HepG2 (cell line): ENCODE results near the gene FBXL2.

Source experiments
- CENPT ChIP-seq: sonication (generic); formaldehyde crosslinking; IDR thresholded peaks from 2 replicates; pipeline ENCODE4 v1.8.0; 2022; ENCODE audit warnings: low read depth, mild to moderate bottlenecking, moderate library complexity, missing genetic modification reagents
- CTCF ChIP-seq: sonication (generic); formaldehyde crosslinking; IDR thresholded peaks from 2 replicates; pipeline ENCODE4 v1.5.0; 2020; ENCODE audit warnings: mild to moderate bottlenecking, missing genetic modification reagents, moderate library complexity
- GTF2F1 ChIP-seq: fragments of 150-350 bp; IDR thresholded peaks from 2 replicates; pipeline ENCODE4 v1.6.1; 2014; ENCODE audit warnings: low read length
- MAZ ChIP-seq, 2 experiments: sonication (generic) in 1 of 2; formaldehyde crosslinking in 1 of 2; IDR thresholded peaks; 2 replicates each; pipeline versions ENCODE4 v1.5.0 to v1.6.1; 2012 to 2020; ENCODE audit warnings: low read depth in 2 of 2, mild to moderate bottlenecking in 2 of 2, borderline replicate concordance in 1 of 2, improper control_type of control experiment in 1 of 2, low read length in 1 of 2, missing genetic modification reagents in 1 of 2, moderate library complexity in 1 of 2
- MLX ChIP-seq: IDR thresholded peaks from 2 replicates; pipeline ENCODE4 v1.6.1; 2016
- NPAS2 ChIP-seq: sonication (generic); formaldehyde crosslinking; IDR thresholded peaks from 2 replicates; pipeline ENCODE4 v1.8.0; 2022; ENCODE audit warnings: mild to moderate bottlenecking, missing genetic modification reagents, borderline replicate concordance
- SP1 ChIP-seq, 2 experiments: fragments of 450-650 bp in 1 of 2; sonication (generic) in 1 of 2; formaldehyde crosslinking in 1 of 2; IDR thresholded peaks; 2 replicates each; pipeline versions ENCODE4 v1.4.0 to v1.6.1; 2016 to 2020; ENCODE audit warnings: missing genetic modification reagents in 1 of 2
- THRA ChIP-seq: sonication (generic); formaldehyde crosslinking; IDR thresholded peaks from 2 replicates; pipeline ENCODE4 v1.4.0; 2020; ENCODE audit warnings: missing genetic modification reagents, borderline replicate concordance
- ZNF644 ChIP-seq: IDR thresholded peaks from 2 replicates; pipeline ENCODE4 v1.6.1; 2016; ENCODE audit warnings: low read depth
- ZNF792 ChIP-seq: IDR thresholded peaks from 2 replicates; pipeline ENCODE4 v1.6.1; 2016
- ZXDC ChIP-seq: sonication (generic); formaldehyde crosslinking; IDR thresholded peaks from 2 replicates; pipeline ENCODE4 v1.5.0; 2020; ENCODE audit warnings: mild to moderate bottlenecking, missing genetic modification reagents
- TF ChIP-seq, protein P1 (sequence below): IDR thresholded peaks from 2 replicates; pipeline ENCODE4 v1.6.1; 2016; ENCODE audit warnings: low read depth, borderline replicate concordance

- TF ChIP-seq NPAS2 (CRISPR knock-in tag) (no peak), ZXDC (no peak), MLX (CRISPR knock-in tag) (no peak), CENPT (CRISPR knock-in tag) (no peak), CTCF (CRISPR knock-in tag) (no peak), GTF2F1 (no peak), ZNF792 (CRISPR knock-in tag) (no peak), MAZ (IDR thresholded peaks at IDR 0.05; ENCODE audit: borderline replicate concordance, low read depth, low read length) (no peak), MAZ (CRISPR knock-in tag; IDR thresholded peaks at IDR 0.05; ENCODE audit: low read depth) (no peak), ZNF644 (CRISPR knock-in tag) (no peak), SP1 (IDR thresholded peaks at IDR 0.05) (no peak), SP1 (CRISPR knock-in tag; IDR thresholded peaks at IDR 0.05) (no peak), THRA (no peak)
- TF ChIP-seq, protein P1, sequence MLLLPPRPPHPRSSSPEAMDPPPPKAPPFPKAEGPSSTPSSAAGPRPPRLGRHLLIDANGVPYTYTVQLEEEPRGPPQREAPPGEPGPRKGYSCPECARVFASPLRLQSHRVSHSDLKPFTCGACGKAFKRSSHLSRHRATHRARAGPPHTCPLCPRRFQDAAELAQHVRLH: no peak
These were observed 153.3 kb downstream of the FBXL2 start for GRCh38 chr3:33430571-33430970.
